Thymus (tissue), 11 donors: ENCODE results near the gene CALHM3. TPM values are rescaled to one million over a fixed set of nuclear protein-coding genes. Genes with fewer than 3 reads are reported as not detected.

Experiments
- DNase-seq, 9 donors: peaks; one replicate each; pipeline ENCODE4 v3.0.0-alpha.2; 2013; ENCODE audit warnings: low spot score in 9 of 9, low read depth in 6 of 9, missing footprints in 1 of 9
- H3K27ac ChIP-seq, 2 donors: one replicate each; pipeline ENCODE4 v1.5.1; 2013; ENCODE audit warnings: control low read depth in 1 of 2, low read depth in 1 of 2, low read length in 1 of 2, mild to moderate bottlenecking in 1 of 2, moderate library complexity in 1 of 2
- H3K27me3 ChIP-seq, 2 donors: one replicate each; pipeline ENCODE4 v1.5.1; 2013; ENCODE audit warnings: low read length in 1 of 2; ENCODE audit not compliant: control insufficient read depth in 2 of 2, insufficient read depth in 1 of 2
- H3K36me3 ChIP-seq, 2 donors: one replicate each; pipeline ENCODE4 v1.5.1; 2013; ENCODE audit warnings: low read length in 1 of 2, mild to moderate bottlenecking in 1 of 2, moderate library complexity in 1 of 2; ENCODE audit not compliant: control insufficient read depth in 2 of 2, insufficient read depth in 2 of 2
- H3K4me1 ChIP-seq, 2 donors: one replicate each; pipeline ENCODE4 v1.5.1; 2013; ENCODE audit warnings: low read length in 2 of 2; ENCODE audit not compliant: control insufficient read depth in 2 of 2, insufficient read depth in 2 of 2
- H3K4me3 ChIP-seq, 2 donors: one replicate each; pipeline ENCODE4 v1.5.1; 2013; ENCODE audit warnings: low read length in 2 of 2, control low read depth in 1 of 2, mild to moderate bottlenecking in 1 of 2
- H3K9me3 ChIP-seq, 2 donors: one replicate each; pipeline ENCODE4 v1.5.1; 2013; ENCODE audit warnings: low read length in 1 of 2, mild to moderate bottlenecking in 1 of 2; ENCODE audit not compliant: control insufficient read depth in 2 of 2, insufficient read depth in 1 of 2
- WGBS: extraction: QIAGEN DNeasy Blood & Tissue Kit; methylation state at CpG from one replicate; pipeline ENCODE4 v1.1.7; 2013; 5-methylcytosine and 5-hydroxymethylcytosine counted together
- polyA plus RNA-seq: library from polyadenylated mRNA; stranded (reverse); fragments of 200-250 nt; gene quantifications from one replicate; pipeline ENCODE4 v1.2.3, GENCODE V29; 2013
- total RNA-seq: library from RNA; stranded (reverse); fragments of 120-200 nt; gene quantifications from one replicate; pipeline ENCODE4 v1.2.4, GENCODE V29; 2013
- donor health status: healthy.

The CALHM3 gene
- total and polyA plus RNA-seq, 2 donors: 0.09 to 0.32 TPM

DNA sequence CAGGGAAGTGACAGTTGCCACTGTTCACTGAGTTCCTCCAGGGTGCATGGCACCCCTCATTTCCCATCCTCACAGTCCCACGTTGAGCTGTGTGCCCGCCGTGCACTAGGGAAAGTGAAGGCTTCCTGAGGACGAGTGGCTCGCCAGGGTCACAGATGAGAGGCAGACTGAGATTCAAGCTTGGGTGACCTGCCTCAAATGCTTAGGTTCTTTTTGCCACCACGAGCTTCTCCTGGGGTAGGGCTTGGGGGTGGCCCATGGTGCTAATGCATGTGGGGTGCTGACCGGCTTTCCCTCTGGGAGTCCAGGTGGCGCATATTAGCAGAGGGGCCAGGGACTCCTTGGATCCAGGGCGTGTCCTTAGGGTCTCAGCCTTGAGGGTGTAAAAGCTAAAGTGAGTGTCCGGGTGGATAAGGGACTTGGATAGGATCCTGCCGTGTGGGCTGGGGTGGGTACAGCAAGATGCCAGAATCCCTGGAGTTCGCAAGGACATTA is 28.8 kb downstream of the CALHM3 start:
- no peak overlapping the region for H3K4me3 ChIP-seq
- H3K27me3 ChIP-seq: peaks cover 0 to 10% of the 10 kb centered on the region in 2 donors
- H3K27ac ChIP-seq: no peak overlapping the region
- H3K4me1 ChIP-seq: peaks cover 7 to 24% of the 10 kb centered on the region in 2 donors
- peaks cover 31 to 36% of the 10 kb centered on the region in 2 donors for H3K36me3 ChIP-seq
- WGBS: 97% methylated on average over 12 of the region's 12 CpGs
- DNase-seq: no peak
- no peaks in the 10 kb centered on the region for H3K9me3 ChIP-seq

GRCh38 chr10:103449208-103450144 is 29.6 kb downstream of the CALHM3 start:
- Histone ChIP-seq H3K9me3 (no peaks in the 10 kb centered on the region), H3K4me3 (no peak overlapping the region), H3K4me1 (peaks cover 7 to 24% of the 10 kb centered on the region in 2 donors), H3K27ac (no peak overlapping the region), H3K27me3 (peaks cover 0 to 10% of the 10 kb centered on the region in 2 donors), H3K36me3 (peaks cover 38 to 44% of the 10 kb centered on the region in 2 donors)
- WGBS: 95% methylated on average over 34 of the region's 34 CpGs
- DNase-seq: no peak

- H3K9me3 ChIP-seq: no peaks in the 10 kb centered on the region
- H3K27me3 ChIP-seq: peaks cover 0 to 10% of the 10 kb centered on the region in 2 donors
- no peak for DNase-seq
- no peak overlapping the region for H3K27ac ChIP-seq
- 95% methylated on average over 1 of the region's 1 CpG for WGBS
- peaks cover 7 to 24% of the 10 kb centered on the region in 2 donors for H3K4me1 ChIP-seq
- H3K36me3 ChIP-seq: peaks cover 46 to 51% of the 10 kb centered on the region in 2 donors
- H3K4me3 ChIP-seq: no peak overlapping the region
These were observed 30.3 kb downstream of the CALHM3 start for GRCh38 chr10:103448746-103449145.

DNA sequence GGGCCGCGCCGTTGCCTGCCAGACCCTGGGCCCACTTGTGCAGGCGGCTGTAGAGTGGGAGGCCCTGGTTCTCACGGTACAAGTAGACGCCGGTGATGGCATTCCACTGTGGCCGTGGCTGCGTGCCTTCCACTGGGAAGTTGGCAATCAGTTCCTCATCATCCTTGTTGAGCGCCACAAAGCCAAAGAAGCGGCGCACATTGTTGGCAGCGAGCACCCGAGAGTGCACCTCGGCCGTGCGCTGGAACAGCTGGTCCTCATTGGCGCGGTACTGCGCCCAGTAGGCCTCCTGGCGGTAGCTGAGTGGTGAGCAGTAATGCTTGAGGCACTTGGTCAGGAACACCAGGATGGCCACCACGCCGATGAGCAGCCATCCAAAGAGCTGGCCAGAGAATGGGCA is 31.9 kb downstream of the CALHM3 start:
- Histone ChIP-seq H3K27me3 (peaks cover 0 to 7% of the 10 kb centered on the region in 2 donors), H3K9me3 (no peaks in the 10 kb centered on the region), H3K27ac (no peak overlapping the region), H3K4me3 (no peak overlapping the region), H3K36me3 (peaks cover 61 to 65% of the 10 kb centered on the region in 2 donors), H3K4me1 (peaks cover 7 to 16% of the 10 kb centered on the region in 2 donors)
- 99% methylated on average over 23 of the region's 23 CpGs for WGBS
- no peak for DNase-seq

GRCh38 chr10:103445767-103446567 is 33.1 kb downstream of the CALHM3 start:
- Histone ChIP-seq H3K9me3 (no peaks in the 10 kb centered on the region), H3K4me1 (peaks cover 0 to 5% of the 10 kb centered on the region in 2 donors), H3K27ac (no peak overlapping the region), H3K4me3 (no peak overlapping the region), H3K27me3 (peaks cover 0 to under 1% of the 10 kb centered on the region in 2 donors), H3K36me3 (peaks cover 72 to 74% of the 10 kb centered on the region in 2 donors)
- DNase-seq: no peak
- WGBS: 94% methylated on average over 12 of the region's 12 CpGs

- Histone ChIP-seq H3K27ac (no peak overlapping the region), H3K9me3 (no peaks in the 10 kb centered on the region), H3K27me3 (no peaks in the 10 kb centered on the region), H3K4me1 (no peaks in the 10 kb centered on the region), H3K4me3 (no peak overlapping the region), H3K36me3 (peaks cover 76 to 80% of the 10 kb centered on the region in 2 donors)
- 96% methylated on average over 9 of the region's 9 CpGs for WGBS
- DNase-seq: no peak
These were observed 33.7 kb downstream of the CALHM3 start for GRCh38 chr10:103445366-103445765.

- 96% methylated on average over 10 of the region's 10 CpGs for WGBS
- Histone ChIP-seq H3K36me3 (peaks cover 82 to 85% of the 10 kb centered on the region in 2 donors), H3K27ac (no peak overlapping the region)
These were observed 34.6 kb downstream of the CALHM3 start for GRCh38 chr10:103444478-103444877.

GRCh38 chr10:103443475-103444185 is 35.4 kb downstream of the CALHM3 start:
- Histone ChIP-seq H3K36me3 (peaks cover 83 to 84% of the 10 kb centered on the region in 2 donors), H3K4me3 (no peak overlapping the region), H3K27me3 (no peaks in the 10 kb centered on the region), H3K9me3 (no peaks in the 10 kb centered on the region), H3K4me1 (no peaks in the 10 kb centered on the region), H3K27ac (no peak overlapping the region)
- 94% methylated on average over 23 of the region's 23 CpGs for WGBS
- no peak for DNase-seq

More at GRCh38 chr10:103444478-103444877, 34.6 kb downstream of the CALHM3 start:
- Histone ChIP-seq H3K4me1 (no peaks in the 10 kb centered on the region), H3K27me3 (no peaks in the 10 kb centered on the region), H3K9me3 (no peaks in the 10 kb centered on the region), H3K4me3 (no peak overlapping the region)
- DNase-seq: no peak
